CD4-positive, alpha-beta T cell treated with Interleukin-2 at 100 ng/mL for 4 hours (primary cell): ENCODE results near the gene SPOUT1.
"Not testable (repeated sequence)": the region's sequence is repeated elsewhere in the genome, so short reads cannot be mapped to it uniquely, and the experiment has no call there.

Source experiments
- DNase-seq: peaks from one replicate; pipeline ENCODE4 v3.0.0-alpha.2; 2020; ENCODE audit warnings: low spot score

The SPOUT1 gene

DNA sequence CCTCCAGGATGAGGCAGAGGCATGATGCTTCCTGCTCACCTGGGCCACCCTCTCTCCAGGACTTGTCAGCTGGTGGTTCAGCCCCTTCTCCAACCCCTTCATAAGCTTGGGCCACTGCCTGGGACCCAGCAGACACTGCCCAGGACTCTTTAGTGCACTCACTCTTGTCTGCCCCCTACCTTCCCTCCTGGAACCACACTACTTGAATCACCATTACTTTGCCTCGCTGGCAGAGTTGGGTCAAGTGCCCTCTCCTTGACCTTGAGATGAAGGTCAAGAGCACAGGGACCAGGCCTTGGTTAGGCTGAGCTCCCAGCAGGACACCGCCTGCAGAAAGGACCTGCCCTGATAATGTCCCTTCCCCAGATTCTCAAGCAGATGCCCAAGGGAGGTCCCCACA is 19.8 kb downstream of the SPOUT1 start:
- DNase-seq, result no peak

GRCh38 chr9:128809036-128809599 is 20.5 kb downstream of the SPOUT1 start:
- no peak for DNase-seq

DNA sequence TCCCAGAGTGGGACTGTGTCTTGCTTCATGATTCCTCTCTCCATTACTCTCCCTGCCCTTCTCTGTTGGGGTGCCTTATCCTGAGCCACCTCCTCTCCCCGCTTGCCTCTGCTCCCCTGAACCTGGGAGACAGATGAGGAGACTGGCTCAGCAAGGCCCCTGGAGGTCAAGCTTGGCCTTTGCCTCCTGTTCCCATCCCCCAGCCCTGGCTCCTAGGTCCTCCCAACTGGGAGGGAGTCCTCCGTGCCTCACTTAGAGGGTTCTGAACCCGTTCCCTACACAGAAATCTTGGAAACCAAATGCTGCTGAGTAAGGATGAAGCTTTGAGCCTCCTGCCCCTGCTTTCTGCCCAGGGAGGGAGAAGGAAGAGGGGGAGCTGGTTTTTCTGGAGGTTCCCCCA is 21.1 kb downstream of the SPOUT1 start:
- DNase-seq, result no peak

GRCh38 chr9:128807827-128808226 is 21.8 kb downstream of the SPOUT1 start:
- DNase-seq, result no peak

- no peak for DNase-seq
Observed at GRCh38 chr9:128805661-128806060, 23.9 kb downstream of the SPOUT1 start.

- DNase-seq, result no peak
Observed at GRCh38 chr9:128802482-128802881, 27.1 kb downstream of the SPOUT1 start.

GRCh38 chr9:128800061-128800460 is 29.5 kb downstream of the SPOUT1 start:
- DNase-seq, result no peak

DNA sequence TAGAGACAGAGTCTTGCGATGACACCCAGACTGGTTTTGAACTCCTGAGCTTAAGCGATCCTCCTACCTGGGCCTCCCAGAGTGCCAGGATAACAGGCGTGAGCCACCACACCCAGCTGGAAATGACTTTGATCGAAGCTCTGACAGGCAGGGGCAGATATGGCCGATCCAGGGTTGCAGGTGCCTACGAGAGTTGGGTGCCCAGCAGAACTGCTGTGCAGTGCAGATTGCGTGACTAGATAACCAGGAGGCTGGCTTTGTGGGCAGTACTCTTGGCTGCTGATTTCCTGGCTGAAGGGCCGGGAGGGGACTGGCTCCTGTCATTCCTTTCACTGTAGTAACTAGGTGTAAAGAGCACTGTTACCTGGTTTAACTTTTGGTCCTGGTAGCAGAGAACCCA is 30.7 kb downstream of the SPOUT1 start:
- DNase-seq, result no peak

DNA sequence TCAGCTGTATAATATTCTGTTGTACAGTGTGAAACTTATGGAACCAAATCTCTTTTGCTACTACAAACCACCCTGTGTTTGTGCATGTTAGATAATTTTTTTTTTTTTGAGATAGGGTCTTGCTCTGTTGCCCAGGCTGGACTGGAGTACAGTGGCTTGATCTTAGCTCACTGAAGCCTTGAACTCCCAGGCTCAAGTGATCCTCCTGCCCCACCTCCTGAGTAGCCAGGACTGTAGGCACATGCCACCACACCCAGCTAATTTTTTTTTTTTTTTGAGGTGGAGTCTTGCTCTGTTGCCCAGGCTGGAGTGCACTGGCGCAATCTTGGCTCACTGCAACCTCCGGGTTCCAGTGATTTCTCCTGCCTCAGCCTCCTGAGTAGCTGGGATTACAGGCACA is 34.6 kb downstream of the SPOUT1 start:
- DNase-seq, result not testable (repeated sequence)

GRCh38 chr9:128792978-128793686 is 36.5 kb downstream of the SPOUT1 start:
- DNase-seq, result no peak

DNA sequence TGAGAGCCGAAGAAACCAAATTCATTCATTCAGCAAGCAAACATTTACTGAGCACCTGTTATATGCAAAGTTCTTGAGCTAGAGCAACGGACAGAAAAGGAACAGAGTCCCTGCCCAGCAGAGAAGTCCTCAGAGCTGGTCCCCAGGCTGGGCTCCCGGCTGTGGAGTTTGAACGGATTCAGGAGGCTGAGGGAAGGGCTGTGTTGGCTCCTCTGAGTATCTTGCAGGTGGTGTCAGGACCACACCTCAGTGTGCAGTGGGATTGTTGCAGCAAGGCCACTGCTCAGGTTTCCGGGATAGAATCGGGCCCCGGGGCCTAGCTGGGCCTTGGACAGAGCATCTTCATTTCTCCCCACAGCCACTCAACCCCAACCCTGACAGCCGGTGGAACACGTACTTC is 37.5 kb downstream of the SPOUT1 start:
- no peak for DNase-seq

- DNase-seq, result no peak
Observed at GRCh38 chr9:128790536-128790935, 39.1 kb downstream of the SPOUT1 start.

DNA sequence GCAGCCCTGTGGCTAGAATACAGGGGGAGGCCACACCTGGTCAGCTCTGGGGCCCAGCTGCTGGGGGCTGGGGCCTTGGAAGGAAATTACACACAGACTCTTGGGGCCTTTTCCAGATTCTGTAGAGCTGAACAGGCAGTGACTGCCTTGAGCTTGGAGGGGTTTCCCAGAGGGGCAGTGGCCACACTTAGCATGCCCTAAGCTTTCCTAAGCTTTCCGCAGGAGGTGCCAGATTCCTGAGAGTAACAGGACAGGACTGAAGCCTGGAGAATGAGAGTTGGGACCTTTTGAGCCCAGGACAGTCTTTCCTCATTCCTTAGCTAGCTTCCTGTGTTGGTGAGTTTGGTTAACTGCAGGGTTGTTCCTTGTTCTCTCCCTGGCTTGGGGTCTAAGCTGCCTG is 41.1 kb downstream of the SPOUT1 start:
- DNase-seq, result no peak

- DNase-seq, result no peak
Observed at GRCh38 chr9:128787659-128788058, 41.9 kb downstream of the SPOUT1 start.

- DNase-seq, result peak; percentile 89
Observed at GRCh38 chr9:128786681-128787601, 42.7 kb downstream of the SPOUT1 start, which contains the start of gene TBC1D13. Gene TBC1D13 (plus strand): TSS chr9:128787253. CDS start chr9:128787354, 101 bp downstream.

GRCh38 chr9:128785427-128785826 is 44.2 kb downstream of the SPOUT1 start:
- no peak for DNase-seq

DNA sequence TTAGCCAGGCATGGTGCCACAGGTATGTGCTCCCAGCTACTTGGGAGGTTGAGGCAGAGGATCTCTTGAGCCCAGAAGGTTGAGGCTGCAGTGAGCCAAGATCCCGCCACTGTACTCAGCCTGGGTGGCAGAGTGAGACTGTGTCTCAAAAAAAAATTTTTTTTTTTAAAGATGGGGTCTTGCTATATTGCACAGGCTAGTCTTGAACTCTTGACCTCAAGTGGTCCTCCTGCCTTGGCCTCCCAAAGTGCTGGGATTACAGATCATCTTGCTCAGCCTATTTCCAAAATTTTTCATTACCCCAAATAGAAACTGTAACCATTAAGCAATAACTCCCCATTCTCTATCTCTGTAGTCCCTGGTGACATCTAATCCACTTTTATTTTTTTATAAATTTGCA is 46.9 kb downstream of the SPOUT1 start:
- DNase-seq, result no peak

DNA sequence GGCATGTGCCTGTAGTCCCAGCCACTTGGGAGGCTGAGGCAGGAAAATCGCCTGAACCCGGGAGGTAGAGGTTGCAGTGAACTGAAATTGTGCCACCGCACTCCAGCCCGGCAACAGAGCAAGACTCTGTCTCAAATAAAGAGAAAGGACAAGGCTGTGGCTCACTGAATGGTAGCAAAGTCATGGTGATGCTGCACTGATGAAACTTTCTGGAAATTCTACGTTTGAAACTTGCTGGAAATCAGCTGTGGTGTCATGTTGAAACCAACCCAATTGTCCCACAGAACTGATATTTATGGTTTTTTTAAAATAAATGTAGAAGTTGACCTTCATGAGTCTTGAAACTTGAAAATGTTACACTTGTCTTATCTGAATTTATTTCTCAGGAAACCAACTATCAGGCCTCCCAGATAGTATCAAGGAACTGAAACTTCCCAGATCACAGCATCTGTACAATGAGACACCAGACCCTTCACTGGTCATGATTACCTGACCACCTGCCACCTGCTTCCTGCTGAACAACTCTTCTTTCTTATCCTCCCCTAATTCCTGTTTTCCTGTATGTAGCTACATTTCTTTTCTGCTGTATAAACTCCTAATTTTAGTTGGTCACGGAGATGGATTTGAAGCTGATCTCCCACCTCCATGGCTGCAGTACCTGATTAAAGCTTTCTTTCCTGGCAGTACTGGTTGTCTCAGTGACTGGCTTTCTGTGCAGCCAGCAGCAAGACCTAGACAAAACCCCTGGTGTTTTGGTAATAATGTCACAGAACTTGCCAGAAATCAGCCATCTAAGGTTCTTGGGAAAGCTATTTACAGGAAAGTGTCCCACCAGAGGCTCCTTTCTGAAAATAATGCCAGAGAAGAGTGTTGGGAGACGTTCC is 48.2 kb downstream of the SPOUT1 start:
- no peak for DNase-seq

DNA sequence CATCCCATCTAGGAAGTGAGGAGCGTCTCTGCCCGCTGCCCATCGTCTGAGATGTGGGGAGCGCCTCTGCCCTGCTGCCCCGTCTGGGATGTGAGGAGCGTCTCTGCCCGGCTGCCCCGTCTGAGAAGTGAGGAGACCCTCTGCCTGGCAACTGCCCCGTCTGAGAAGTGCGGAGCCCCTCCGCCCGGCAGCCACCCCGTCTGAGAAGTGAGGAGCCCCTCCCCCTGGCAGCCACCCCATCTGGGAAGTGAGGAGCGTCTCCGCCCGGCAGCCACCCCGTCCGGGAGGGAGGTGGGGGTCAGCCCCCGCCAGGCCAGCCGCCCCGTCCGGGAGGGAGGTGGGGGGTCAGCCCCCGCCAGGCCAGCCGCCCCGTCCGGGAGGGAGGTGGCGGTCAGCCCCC is 49.5 kb downstream of the SPOUT1 start:
- not testable (repeated sequence) for DNase-seq

DNA sequence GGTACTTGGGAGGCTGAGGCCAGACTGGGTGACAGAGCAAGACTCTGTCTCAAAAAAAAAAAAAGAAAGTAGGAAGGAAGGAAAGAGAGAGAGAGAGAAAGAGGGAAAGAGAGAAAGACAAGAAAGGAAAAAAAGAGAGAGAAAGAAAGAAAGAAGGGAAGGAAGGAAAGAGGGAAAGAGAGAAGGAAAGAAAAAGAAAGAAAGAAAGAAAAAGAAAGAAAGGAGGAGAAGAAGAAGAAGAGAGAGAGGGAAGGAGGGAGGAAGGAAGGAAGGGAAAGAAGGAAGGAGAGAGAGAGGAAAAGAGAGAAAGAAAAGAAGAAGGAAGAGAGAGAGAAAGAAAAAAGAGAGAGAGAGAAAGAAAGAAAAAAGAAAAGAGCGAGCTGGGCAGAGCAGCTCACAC is 54.8 kb downstream of the SPOUT1 start:
- no peak for DNase-seq

DNA sequence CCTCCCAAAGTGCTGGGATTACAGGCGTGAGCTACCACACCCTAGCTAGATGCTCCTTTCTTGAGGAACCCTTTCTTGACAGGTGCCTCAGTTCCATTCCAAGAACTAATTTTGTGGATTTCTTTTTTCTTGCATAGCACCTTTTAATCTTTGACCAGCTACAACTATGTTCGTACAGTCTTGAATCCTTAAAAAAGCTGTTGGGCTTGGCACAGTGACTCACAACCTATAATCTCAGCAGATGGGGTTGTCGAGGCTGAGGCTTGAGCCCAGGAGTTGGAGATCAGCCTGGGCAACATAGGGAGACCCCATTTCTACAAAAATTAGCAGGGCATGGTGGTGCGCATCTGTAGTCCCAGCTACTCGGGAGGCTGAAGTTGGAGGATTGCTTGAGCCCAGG is 56.5 kb downstream of the SPOUT1 start:
- DNase-seq, result no peak
